Omental fat pad (tissue), 4 donors: ENCODE data around the gene CYP27B1. TPM values are rescaled to one million over a fixed set of nuclear protein-coding genes. Genes with fewer than 3 reads are reported as not detected.
"Not testable (repeated sequence)": the region's sequence is repeated elsewhere in the genome, so short reads cannot be mapped to it uniquely, and the experiment has no call there.

Source experiments
- ATAC-seq: fragments of 150-250 bp; one replicate; pipeline ENCODE4 v1.9.1; 2016; ENCODE audit warnings: mild to moderate bottlenecking, moderate library complexity; ENCODE audit not compliant: low FRiP score
- DNase-seq: peaks from one replicate; pipeline ENCODE4 v3.0.0-alpha.2; 2019; ENCODE audit warnings: low spot score
- total RNA-seq, 4 donors: library from RNA; depleted of rRNA; stranded (reverse); fragments of >200 nt; gene quantifications; one replicate each; pipeline ENCODE4 v1.1.0, GENCODE V29; 2016
- TF ChIP-seq, protein P1 (sequence below), 3 donors: fragments of 450-650 bp; IDR thresholded peaks; one replicate each; pipeline ENCODE4 v1.5.1; 2016 to 2017; ENCODE audit warnings: antibody characterized with exemption in 3 of 3, mild to moderate bottlenecking in 3 of 3, moderate library complexity in 2 of 3

Gene CYP27B1
- total RNA-seq, 4 donors from 2014 or later, result 0.19 to 5.6 (median 2.8) TPM; not detected in 1

DNA sequence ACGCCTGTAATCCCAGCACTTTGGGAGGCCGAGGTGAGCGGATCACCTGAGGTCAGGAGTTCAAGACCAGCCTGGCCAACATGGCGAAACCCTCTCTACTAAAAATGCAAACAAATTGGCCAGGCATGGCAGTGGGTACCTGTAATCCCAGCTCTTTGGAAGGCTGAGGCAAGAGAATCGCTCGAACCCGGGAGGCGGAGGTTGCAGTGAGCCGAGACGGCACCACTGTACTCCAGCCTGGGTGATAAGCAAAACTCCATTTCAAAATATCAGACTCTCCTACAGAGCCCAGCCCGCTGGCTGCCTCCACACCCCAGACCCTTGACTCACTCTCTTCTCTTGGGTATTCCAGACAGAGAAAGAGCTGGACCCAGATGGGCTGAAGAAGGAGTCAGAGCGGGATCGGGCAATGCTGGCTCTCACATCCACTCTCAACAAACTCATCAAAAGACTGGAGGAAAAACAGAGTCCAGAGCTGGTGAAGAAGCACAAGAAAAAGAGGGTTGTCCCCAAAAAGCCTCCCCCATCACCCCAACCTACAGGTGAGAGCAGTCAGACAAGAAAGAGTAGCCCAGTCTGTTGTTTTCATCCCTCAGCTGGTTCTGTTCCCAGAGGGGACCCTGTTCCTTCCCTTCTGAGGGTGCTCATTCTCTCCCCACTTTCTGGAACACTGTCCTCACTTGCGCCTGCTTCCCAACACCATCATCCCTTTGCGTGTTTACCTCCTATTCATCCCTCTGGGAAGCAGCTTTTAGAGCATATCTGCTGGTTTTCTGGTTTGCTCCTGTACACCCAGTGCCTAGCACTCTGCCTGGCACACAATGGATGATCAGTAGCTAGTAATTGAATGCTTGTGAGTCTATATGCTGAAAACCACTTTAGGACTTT lies 48.0 kb downstream of the CYP27B1 start:
- DNase-seq (no peak), ATAC-seq (no peak)
- TF ChIP-seq, protein P1, sequence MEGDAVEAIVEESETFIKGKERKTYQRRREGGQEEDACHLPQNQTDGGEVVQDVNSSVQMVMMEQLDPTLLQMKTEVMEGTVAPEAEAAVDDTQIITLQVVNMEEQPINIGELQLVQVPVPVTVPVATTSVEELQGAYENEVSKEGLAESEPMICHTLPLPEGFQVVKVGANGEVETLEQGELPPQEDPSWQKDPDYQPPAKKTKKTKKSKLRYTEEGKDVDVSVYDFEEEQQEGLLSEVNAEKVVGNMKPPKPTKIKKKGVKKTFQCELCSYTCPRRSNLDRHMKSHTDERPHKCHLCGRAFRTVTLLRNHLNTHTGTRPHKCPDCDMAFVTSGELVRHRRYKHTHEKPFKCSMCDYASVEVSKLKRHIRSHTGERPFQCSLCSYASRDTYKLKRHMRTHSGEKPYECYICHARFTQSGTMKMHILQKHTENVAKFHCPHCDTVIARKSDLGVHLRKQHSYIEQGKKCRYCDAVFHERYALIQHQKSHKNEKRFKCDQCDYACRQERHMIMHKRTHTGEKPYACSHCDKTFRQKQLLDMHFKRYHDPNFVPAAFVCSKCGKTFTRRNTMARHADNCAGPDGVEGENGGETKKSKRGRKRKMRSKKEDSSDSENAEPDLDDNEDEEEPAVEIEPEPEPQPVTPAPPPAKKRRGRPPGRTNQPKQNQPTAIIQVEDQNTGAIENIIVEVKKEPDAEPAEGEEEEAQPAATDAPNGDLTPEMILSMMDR (IDR thresholded peaks at IDR 0.05), result no peak

DNA sequence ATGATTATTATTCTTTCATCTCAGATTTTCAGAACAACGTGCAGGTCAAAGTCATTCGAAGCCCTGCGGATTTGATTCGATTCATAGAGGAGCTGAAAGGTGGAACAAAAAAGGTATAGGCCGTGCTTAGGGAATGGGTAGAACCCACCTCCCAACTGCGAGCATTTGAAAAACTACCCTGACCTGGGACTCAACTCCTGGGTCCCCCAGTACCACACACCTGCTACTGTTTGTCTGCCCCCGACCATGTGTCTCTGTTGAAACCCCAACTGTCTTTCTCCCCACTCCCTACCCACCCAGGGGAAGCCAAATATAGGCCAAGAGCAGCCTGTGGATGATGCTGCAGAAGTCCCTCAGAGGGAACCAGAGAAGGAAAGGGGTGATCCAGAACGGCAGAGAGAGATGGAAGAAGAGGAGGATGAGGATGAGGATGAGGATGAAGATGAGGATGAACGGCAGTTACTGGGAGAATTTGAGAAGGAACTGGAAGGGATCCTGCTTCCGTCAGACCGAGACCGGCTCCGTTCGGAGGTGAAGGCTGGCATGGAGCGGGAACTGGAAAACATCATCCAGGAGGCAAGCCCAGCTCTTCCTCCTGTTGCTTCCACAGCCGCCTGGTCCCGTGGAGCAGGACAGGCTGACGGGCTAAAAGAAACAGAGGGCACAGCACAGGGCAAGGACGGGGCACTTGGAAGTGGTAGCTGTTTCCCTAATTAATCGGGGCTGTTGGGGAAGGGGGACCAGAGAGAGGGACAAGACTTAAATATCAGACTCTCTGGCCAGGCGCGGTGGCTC lies 48.8 kb downstream of the CYP27B1 start:
- DNase-seq, result no peak
- TF ChIP-seq, protein P1 (IDR thresholded peaks at IDR 0.05), result no peak
- no peak for ATAC-seq

DNA sequence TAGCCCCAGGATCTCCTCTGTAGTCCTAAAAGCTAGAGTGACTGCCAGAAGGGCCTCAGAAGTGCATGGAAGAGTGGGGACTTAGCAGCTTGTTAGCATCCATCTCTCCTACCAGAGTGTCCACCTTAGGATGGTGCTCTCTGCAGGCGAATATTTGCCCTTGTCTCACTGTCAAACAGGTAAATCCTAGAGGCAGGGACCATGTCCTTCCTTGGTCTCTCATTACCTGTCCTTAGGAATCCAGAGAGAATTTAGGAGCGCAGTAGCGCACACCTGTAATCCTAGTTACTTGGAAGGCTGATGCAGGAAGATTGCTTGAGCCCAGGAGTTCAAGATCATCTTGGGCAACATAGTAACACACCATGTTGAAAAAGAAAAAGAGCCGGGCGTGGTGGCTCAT lies 49.7 kb downstream of the CYP27B1 start:
- TF ChIP-seq, protein P1 (IDR thresholded peaks at IDR 0.05), result no peak
- no peak for DNase-seq
- ATAC-seq, result no peak

DNA sequence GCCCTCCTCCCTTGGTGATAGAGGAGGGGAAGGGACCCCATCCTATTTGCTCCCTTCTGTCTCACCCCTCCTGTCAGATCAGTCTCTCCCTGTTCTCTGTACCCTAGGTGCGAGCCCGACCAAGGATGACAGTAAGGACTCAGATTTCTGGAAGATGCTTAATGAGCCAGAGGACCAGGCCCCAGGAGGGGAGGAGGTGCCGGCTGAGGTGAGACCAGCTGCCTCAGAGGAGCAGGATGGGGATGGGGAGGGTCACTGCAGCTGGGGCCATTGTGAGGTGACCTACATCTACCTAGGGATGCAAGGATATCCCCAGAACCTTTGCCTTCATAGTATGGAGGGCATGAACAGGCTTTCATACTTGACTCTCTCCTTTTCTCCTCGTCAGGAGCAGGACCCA lies 50.6 kb downstream of the CYP27B1 start:
- no peak for DNase-seq
- TF ChIP-seq, protein P1 (IDR thresholded peaks at IDR 0.05), result no peak
- no peak for ATAC-seq

DNA sequence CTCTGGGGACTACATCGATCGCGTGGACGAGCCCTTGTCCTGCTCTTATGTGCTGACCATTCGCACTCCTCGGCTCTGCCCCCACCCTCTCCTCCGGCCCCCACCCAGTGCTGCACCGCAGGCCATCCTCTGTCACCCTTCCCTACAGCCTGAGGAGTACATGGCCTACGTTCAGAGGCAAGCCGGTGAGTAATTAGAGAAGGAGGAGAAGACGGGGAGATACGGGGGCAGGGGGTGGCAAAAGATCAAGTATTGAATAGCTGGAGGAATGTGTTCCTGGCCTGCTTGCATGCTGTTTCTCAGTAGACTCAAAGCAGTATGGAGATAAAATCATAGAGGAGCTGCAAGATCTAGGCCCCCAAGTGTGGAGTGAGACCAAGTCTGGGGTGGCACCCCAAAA lies 51.1 kb downstream of the CYP27B1 start:
- TF ChIP-seq, protein P1 (IDR thresholded peaks at IDR 0.05), result no peak
- ATAC-seq (no peak), DNase-seq (no peak)

DNA sequence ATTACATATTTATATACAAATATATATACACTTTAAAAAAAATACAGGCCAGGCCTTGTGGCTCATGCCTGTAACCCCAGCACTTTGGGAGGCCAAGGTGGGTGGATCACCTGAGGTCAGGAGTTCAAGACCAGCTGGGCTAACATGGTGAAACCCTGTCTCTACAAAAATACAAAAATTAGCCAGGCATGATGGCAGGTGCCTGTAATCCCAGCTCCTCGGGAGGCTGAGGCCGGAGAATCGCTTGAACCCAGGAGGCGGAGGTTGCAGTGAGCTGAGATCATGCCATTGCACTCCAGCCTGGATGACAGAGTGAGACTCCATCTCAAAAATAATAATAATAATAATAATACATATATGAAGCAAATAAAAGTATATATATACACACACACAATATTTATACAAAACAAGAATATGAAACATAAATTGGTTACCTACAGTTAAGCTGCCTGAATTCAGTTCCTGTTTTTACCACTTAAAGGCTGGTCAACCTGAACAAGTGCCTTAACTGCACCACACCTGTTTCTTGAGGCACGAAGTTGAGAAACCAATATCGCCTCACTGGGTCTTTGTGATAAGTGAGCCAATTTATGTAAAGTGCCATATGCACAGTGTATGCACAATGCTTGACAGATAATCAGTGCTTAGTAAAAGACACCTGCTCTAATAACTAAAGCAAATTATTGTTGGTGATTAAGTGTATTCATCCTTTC lies 51.7 kb downstream of the CYP27B1 start:
- not testable (repeated sequence) for ATAC-seq

DNA sequence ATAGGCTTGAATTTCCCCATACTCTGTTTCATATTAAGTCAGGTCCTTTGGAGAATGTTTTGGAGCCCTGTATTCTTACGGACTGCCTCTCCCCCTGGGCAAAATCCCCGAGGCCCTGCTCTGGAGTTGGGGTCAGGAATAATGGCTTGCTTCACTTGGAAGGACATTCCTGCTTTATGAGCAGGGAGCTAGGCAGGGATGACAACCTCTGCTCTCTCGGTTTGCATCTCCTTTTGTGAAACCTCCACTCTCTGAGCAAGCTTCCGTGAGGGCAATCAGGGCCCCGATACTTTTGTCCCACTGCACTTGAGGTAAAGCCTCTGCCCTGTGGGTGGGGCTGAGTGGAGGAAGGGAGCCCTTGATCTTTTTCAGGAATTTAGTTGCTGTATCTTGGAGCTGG lies 53.7 kb downstream of the CYP27B1 start:
- TF ChIP-seq, protein P1 (IDR thresholded peaks at IDR 0.05), result no peak
- ATAC-seq, result no peak

More for the DNA sequence above, 51.7 kb downstream of the CYP27B1 start:
- not testable (repeated sequence) for DNase-seq

More for the DNA sequence above, 53.7 kb downstream of the CYP27B1 start:
- no peak for DNase-seq
